Caco-2 (cell line): Measurements from ENCODE around the gene QRFP. TPM values are rescaled to one million over a fixed set of nuclear protein-coding genes. Genes with fewer than 3 reads are reported as not detected.

Experiments used
- BruUV-seq: library from RNA; stranded (reverse); fragments of 400-500 nt; replicated peaks from 2 replicates; lab custom pipeline; 2021; lab: Mats Ljungman, UMichigan
- CTCF ChIA-PET: fragments of 300-600 bp; sonication (Branson Sonifier 250); formaldehyde crosslinking; loops from one replicate; lab custom pipeline; 2022; ENCODE audit warnings: antibody characterized with exemption; lab: Charles Lee
- POLR2A ChIA-PET: fragments of 300-600 bp; sonication (Branson Sonifier 250); formaldehyde crosslinking; loops from one replicate; lab custom pipeline; 2022; ENCODE audit warnings: antibody characterized with exemption; lab: Charles Lee
- DNase-seq, 2 experiments: peaks; one replicate each; pipeline versions ENCODE4 v3.0.0 to v3.0.0-alpha.2; 2020 to 2022
- H3K27me3 ChIP-seq: replicated peaks from 2 replicates; pipeline ENCODE4 v1.6.0; 2011; ENCODE audit warnings: low read length; ENCODE audit not compliant: control insufficient read depth, insufficient read depth
- H3K36me3 ChIP-seq: 2 replicates; pipeline ENCODE4 v1.5.1; 2011; ENCODE audit warnings: low read length; ENCODE audit not compliant: control insufficient read depth, insufficient read depth
- H3K4me1 ChIP-seq: fragments of 250-450 bp; sonication (Bioruptor Pico); 2 replicates; pipeline ENCODE4 v1.5.1; 2020; ENCODE audit warnings: mild to moderate bottlenecking
- H3K4me3 ChIP-seq: 2 replicates; pipeline ENCODE4 v1.5.1; 2011; ENCODE audit warnings: low read depth, mild to moderate bottlenecking, control low read depth, low read length
- H3K9me3 ChIP-seq: fragments of 250-450 bp; sonication (Bioruptor Pico); 2 replicates; pipeline ENCODE4 v1.5.1; 2020; ENCODE audit warnings: mild to moderate bottlenecking, moderate library complexity
- H3K27ac Mint-ChIP-seq: one replicate; pipeline ENCODE4 v1.8.0; 2022; ENCODE audit warnings: mixed read lengths; ENCODE audit not compliant: unreplicated experiment
- H3K27me3 Mint-ChIP-seq: one replicate; pipeline ENCODE4 v1.8.0; 2022; ENCODE audit warnings: mixed read lengths; ENCODE audit not compliant: insufficient read depth, unreplicated experiment
- H3K36me3 Mint-ChIP-seq: one replicate; pipeline ENCODE4 v1.8.0; 2022; ENCODE audit warnings: mild to moderate bottlenecking, mixed read lengths; ENCODE audit not compliant: insufficient read depth, unreplicated experiment
- H3K4me1 Mint-ChIP-seq: one replicate; pipeline ENCODE4 v1.8.0; 2022; ENCODE audit warnings: low read depth, mixed read lengths; ENCODE audit not compliant: unreplicated experiment
- H3K4me3 Mint-ChIP-seq: one replicate; pipeline ENCODE4 v1.8.0; 2022; ENCODE audit warnings: mild to moderate bottlenecking, moderate library complexity, mixed read lengths; ENCODE audit not compliant: unreplicated experiment
- H3K9me3 Mint-ChIP-seq: one replicate; pipeline ENCODE4 v1.8.0; 2022; ENCODE audit warnings: mixed read lengths; ENCODE audit not compliant: unreplicated experiment
- intact Hi-C: fragments of 100-400 bp; cut with micrococcal nuclease; formaldehyde crosslinking; loops from one replicate; pipeline ENCODE4 v1.10.0; 2022; ENCODE audit not compliant: unreplicated experiment
- total RNA-seq: library from RNA; stranded (reverse); gene quantifications from 2 replicates; pipeline ENCODE4 v1.2.3, GENCODE V29; 2022
- TF ChIP-seq, protein P1 (sequence below), 2 experiments: fragments of 200-600 bp in 1 of 2; IDR thresholded peaks; 1 replicate in 1 of 2; 2 replicates in 1 of 2; pipeline versions ENCODE4 v1.5.1 to v1.8.0; 2011 to 2022; ENCODE audit warnings: antibody characterized with exemption in 1 of 2, control low read depth in 1 of 2, inconsistent platforms in 1 of 2, low read depth in 1 of 2, low read length in 1 of 2, mild to moderate bottlenecking in 1 of 2, moderate library complexity in 1 of 2; ENCODE audit not compliant: insufficient read depth in 1 of 2, severe bottlenecking in 1 of 2, unreplicated experiment in 1 of 2

The QRFP gene
- total RNA-seq, 1 experiment from 2014 or later: not detected

DNA sequence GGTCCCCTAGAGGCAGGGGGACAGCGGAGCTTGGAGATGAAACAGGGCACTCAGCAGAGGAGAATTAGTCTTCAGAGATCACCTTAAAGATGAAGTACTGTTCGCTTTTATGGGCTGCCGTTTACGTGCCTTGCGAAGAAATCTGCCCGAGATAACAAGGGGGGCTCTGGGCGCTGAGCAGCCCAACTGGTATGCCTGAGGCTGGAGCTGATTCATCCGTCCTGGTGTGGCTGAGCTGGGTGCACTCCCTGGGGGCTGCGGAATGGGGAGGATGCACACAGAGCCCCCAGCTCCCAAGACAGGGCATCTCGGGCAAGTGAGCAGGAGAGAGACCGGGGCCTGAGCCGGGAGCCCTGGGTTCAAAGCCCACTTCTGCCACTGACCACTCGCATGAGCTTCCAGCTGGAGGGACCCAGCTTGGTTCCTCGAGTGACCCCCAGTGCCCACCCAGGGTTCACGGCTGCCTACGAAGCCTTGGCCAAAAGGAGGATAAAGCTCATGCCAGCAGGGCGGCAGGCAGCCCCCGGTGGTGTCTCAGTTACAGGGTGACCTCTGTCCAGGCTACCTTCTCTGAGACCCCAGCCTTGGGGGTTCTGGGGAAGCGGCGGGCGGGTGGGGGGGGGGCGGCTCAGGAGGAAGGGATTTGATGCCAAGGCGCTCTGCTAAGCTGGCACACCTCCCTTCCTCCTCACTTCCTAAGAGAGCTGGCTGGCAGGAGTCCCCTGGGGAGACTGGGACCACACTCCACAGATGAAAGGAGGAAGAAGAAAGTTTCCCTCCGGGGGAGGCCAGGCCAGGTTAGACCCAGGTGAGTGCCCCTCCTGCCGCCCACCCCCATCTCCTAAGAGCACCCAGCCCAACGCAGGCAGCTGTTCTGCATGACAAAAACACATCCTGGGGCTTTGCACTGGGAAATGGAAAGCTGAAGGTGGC lies 36.8 kb upstream of the QRFP start:
- Mint-ChIP-seq H3K27ac (no peak overlapping the region), H3K9me3 (no peaks in the 10 kb centered on the region), H3K4me3 (no peak overlapping the region), H3K27me3 (peaks cover 23% of the 10 kb centered on the region), H3K36me3 (peaks cover 6% of the 10 kb centered on the region), H3K4me1 (peaks cover 8% of the 10 kb centered on the region)
- no peak for DNase-seq
- ChIA-PET CTCF (interaction anchor here (0.6 to 1.1 kb wide), 4 partner anchors 14 to 67 kb away, joined by 3 to 6 read pairs (median 4); no protein-coding TSS in a partner anchor), POLR2A (no interaction called here)
- Histone ChIP-seq H3K36me3 (no peaks in the 10 kb centered on the region), H3K9me3 (no peaks in the 10 kb centered on the region), H3K27me3 (peaks cover 1% of the 10 kb centered on the region; the same call in 1 of the 2 replicates), H3K4me1 (peaks cover 20% of the 10 kb centered on the region), H3K4me3 (no peak overlapping the region)
- TF ChIP-seq, protein P1, sequence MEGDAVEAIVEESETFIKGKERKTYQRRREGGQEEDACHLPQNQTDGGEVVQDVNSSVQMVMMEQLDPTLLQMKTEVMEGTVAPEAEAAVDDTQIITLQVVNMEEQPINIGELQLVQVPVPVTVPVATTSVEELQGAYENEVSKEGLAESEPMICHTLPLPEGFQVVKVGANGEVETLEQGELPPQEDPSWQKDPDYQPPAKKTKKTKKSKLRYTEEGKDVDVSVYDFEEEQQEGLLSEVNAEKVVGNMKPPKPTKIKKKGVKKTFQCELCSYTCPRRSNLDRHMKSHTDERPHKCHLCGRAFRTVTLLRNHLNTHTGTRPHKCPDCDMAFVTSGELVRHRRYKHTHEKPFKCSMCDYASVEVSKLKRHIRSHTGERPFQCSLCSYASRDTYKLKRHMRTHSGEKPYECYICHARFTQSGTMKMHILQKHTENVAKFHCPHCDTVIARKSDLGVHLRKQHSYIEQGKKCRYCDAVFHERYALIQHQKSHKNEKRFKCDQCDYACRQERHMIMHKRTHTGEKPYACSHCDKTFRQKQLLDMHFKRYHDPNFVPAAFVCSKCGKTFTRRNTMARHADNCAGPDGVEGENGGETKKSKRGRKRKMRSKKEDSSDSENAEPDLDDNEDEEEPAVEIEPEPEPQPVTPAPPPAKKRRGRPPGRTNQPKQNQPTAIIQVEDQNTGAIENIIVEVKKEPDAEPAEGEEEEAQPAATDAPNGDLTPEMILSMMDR (IDR thresholded peaks at IDR 0.05; ENCODE audit: insufficient read depth in 1 of 2, low read depth in 1 of 2, low read length in 1 of 2, severe bottlenecking in 1 of 2, unreplicated experiment in 1 of 2): no peak
- intact Hi-C loops: no loop called here
- BruUV-seq: no TSS peak

DNA sequence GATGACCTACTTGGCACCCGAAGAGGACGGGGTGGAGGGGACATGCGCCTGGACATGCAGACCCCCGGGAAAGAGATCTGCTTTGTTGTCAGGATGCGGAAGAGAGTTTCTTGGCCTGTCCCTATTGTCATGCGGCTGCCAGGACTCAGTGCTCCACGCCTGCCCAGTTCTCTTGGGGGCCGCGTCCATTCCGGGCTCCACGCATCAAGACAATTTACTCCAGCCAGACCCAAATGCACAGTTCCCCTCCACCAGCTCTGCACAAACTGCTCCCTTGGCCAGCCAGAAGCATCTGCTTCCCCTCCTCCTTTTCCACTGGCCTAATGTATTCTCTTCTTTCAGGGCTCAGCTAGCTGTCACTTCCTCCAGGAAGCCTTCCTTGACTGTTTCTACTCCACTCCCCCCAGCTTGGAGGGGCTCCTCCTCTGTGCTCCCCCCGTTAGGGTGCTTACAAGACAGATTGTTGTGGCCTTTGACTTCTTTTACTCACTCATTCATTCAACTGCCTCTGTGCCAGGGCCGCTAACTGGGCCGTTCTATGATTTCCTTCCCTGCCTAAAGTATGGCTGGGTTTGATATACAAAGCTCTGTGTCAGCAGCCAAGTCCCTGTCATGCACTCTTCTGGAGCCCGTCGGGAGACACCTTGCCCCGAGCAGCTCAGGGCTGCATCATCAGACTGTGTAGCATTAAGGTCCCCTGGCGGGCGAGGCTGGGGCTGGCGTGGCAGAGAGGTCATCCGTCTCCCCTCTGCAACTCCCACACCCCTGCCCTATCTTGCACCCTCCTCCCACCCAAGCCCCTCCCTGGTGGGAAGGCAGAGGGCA lies 35.9 kb upstream of the QRFP start:
- Mint-ChIP-seq H3K4me3 (no peak overlapping the region), H3K4me1 (peaks cover 8% of the 10 kb centered on the region), H3K27me3 (peaks cover 20% of the 10 kb centered on the region), H3K9me3 (no peaks in the 10 kb centered on the region), H3K36me3 (peaks cover 6% of the 10 kb centered on the region), H3K27ac (no peak overlapping the region)
- no peak overlapping the region for H3K4me3 ChIP-seq
- H3K4me1 ChIP-seq: peaks cover 15% of the 10 kb centered on the region
- BruUV-seq: no TSS peak
- DNase-seq: no peak
- TF ChIP-seq, protein P1 (IDR thresholded peaks at IDR 0.05; ENCODE audit: insufficient read depth in 1 of 2, low read depth in 1 of 2, low read length in 1 of 2, severe bottlenecking in 1 of 2, unreplicated experiment in 1 of 2): no peak
- ChIA-PET CTCF (interaction anchor here (0.6 to 1.0 kb wide), 3 partner anchors 13 to 39 kb away, joined by 3 to 4 read pairs (median 3); no protein-coding TSS in a partner anchor), POLR2A (no interaction called here)
- H3K27me3 ChIP-seq: no peaks in the 10 kb centered on the region; the same call in 1 of the 2 replicates
- no peaks in the 10 kb centered on the region for H3K36me3 ChIP-seq
- intact Hi-C loops: no loop called here
- H3K9me3 ChIP-seq: no peaks in the 10 kb centered on the region
